ENCODE results near the gene SLC8A2.

- TF ChIP-seq, protein P1, sequence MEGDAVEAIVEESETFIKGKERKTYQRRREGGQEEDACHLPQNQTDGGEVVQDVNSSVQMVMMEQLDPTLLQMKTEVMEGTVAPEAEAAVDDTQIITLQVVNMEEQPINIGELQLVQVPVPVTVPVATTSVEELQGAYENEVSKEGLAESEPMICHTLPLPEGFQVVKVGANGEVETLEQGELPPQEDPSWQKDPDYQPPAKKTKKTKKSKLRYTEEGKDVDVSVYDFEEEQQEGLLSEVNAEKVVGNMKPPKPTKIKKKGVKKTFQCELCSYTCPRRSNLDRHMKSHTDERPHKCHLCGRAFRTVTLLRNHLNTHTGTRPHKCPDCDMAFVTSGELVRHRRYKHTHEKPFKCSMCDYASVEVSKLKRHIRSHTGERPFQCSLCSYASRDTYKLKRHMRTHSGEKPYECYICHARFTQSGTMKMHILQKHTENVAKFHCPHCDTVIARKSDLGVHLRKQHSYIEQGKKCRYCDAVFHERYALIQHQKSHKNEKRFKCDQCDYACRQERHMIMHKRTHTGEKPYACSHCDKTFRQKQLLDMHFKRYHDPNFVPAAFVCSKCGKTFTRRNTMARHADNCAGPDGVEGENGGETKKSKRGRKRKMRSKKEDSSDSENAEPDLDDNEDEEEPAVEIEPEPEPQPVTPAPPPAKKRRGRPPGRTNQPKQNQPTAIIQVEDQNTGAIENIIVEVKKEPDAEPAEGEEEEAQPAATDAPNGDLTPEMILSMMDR (IDR thresholded peaks at IDR 0.05) = no peak
- TF ChIP-seq POLR2A (IDR thresholded peaks at IDR 0.05) = no peak
These were observed 37.6 kb upstream of the SLC8A2 start for GRCh38 chr19:47509170-47509847.
